SK-N-SH treated with all-trans-retinoic acid at 6 μM for 48 hours (cell line): ENCODE results near the gene CTDNEP1.

Experiments used
- ATAC-seq: fragments of 200-7000 bp; cut with Tn5 transposase; 3 replicates; pipeline ENCODE4 v1.9.1; 2020; ENCODE audit warnings: mild to moderate bottlenecking, moderate library complexity
- ARNTL ChIP-seq: fragments of 450-650 bp; formaldehyde crosslinking; IDR thresholded peaks from 2 replicates; pipeline ENCODE4 v1.5.0; 2020; ENCODE audit warnings: low read depth, mild to moderate bottlenecking, moderate library complexity, borderline replicate concordance
- BACH2 ChIP-seq: fragments of 250-450 bp; sonication (Bioruptor Pico); IDR thresholded peaks from 2 replicates; pipeline ENCODE4 v1.9.0; 2021; ENCODE audit warnings: mild to moderate bottlenecking, borderline replicate concordance
- CSDC2 ChIP-seq: fragments of 250-450 bp; sonication (Bioruptor Pico); IDR thresholded peaks from 2 replicates; pipeline ENCODE4 v1.5.0; 2020; ENCODE audit warnings: mild to moderate bottlenecking, moderate library complexity
- ESRRG ChIP-seq: fragments of 250-450 bp; sonication (Bioruptor Pico); IDR thresholded peaks from 2 replicates; pipeline ENCODE4 v1.6.1; 2021; ENCODE audit warnings: mild to moderate bottlenecking
- GLIS3 ChIP-seq: fragments of 250-450 bp; sonication (Bioruptor Pico); IDR thresholded peaks from 2 replicates; pipeline ENCODE4 v1.5.0; 2020; ENCODE audit warnings: mild to moderate bottlenecking, moderate library complexity
- ISL1 ChIP-seq: fragments of 250-450 bp; sonication (Bioruptor Pico); IDR thresholded peaks from 2 replicates; pipeline ENCODE4 v2.1.2; 2022; ENCODE audit warnings: mild to moderate bottlenecking, moderate library complexity
- OSR1 ChIP-seq: fragments of 250-450 bp; sonication (Bioruptor Pico); IDR thresholded peaks from 2 replicates; pipeline ENCODE4 v1.8.0; 2022; ENCODE audit warnings: moderate library complexity, mild to moderate bottlenecking, inconsistent platforms
- PPARA ChIP-seq: fragments of 250-450 bp; sonication (Bioruptor Pico); IDR thresholded peaks from 2 replicates; pipeline ENCODE4 v1.5.0; 2020; ENCODE audit warnings: mild to moderate bottlenecking, borderline replicate concordance
- RARB ChIP-seq: fragments of 250-450 bp; sonication (Bioruptor Pico); IDR thresholded peaks from 2 replicates; pipeline ENCODE4 v1.8.0; 2021; ENCODE audit warnings: mild to moderate bottlenecking, moderate library complexity
- SNAI2 ChIP-seq: fragments of 250-450 bp; sonication (Bioruptor Pico); IDR thresholded peaks from 2 replicates; pipeline ENCODE4 v1.5.0; 2020; ENCODE audit warnings: mild to moderate bottlenecking, moderate library complexity
- TCF4 ChIP-seq: fragments of 250-450 bp; sonication (Bioruptor Pico); IDR thresholded peaks from 2 replicates; pipeline ENCODE4 v1.8.0; 2021; ENCODE audit warnings: mild to moderate bottlenecking, moderate library complexity, borderline replicate concordance
- TOX ChIP-seq: fragments of 250-450 bp; sonication (Bioruptor Pico); IDR thresholded peaks from 2 replicates; pipeline ENCODE4 v1.8.0; 2021; ENCODE audit warnings: mild to moderate bottlenecking, moderate library complexity, borderline replicate concordance
- ZC3H10 ChIP-seq: fragments of 250-450 bp; sonication (Bioruptor Pico); IDR thresholded peaks from 2 replicates; pipeline ENCODE4 v1.5.1; 2021; ENCODE audit warnings: mild to moderate bottlenecking, moderate library complexity
- ZFP3 ChIP-seq: fragments of 250-450 bp; sonication (Bioruptor Pico); IDR thresholded peaks from 2 replicates; pipeline ENCODE4 v1.5.0; 2020; ENCODE audit warnings: mild to moderate bottlenecking, moderate library complexity
- ZFP30 ChIP-seq: fragments of 450-650 bp; formaldehyde crosslinking; IDR thresholded peaks from 2 replicates; pipeline ENCODE4 v1.5.0; 2022; ENCODE audit warnings: mild to moderate bottlenecking, moderate library complexity
- ZNF565 ChIP-seq: fragments of 450-650 bp; formaldehyde crosslinking; conservative IDR thresholded peaks from 2 replicates; pipeline ENCODE4 v1.5.0; 2020; ENCODE audit warnings: low read depth, mild to moderate bottlenecking, moderate library complexity
- ZNF70 ChIP-seq: fragments of 450-650 bp; formaldehyde crosslinking; IDR thresholded peaks from 2 replicates; pipeline ENCODE4 v1.5.0; 2020; ENCODE audit warnings: mild to moderate bottlenecking, moderate library complexity
- ZNF8 ChIP-seq: fragments of 450-650 bp; formaldehyde crosslinking; IDR thresholded peaks from 2 replicates; pipeline ENCODE4 v1.5.0; 2020; ENCODE audit warnings: mild to moderate bottlenecking, moderate library complexity
- TF ChIP-seq, protein P1 (sequence below): fragments of 250-450 bp; sonication (Bioruptor Pico); IDR thresholded peaks from 2 replicates; pipeline ENCODE4 v1.5.0; 2020; ENCODE audit warnings: mild to moderate bottlenecking, moderate library complexity
- TF ChIP-seq, protein P2 (sequence below): fragments of 250-450 bp; sonication (Bioruptor Pico); IDR thresholded peaks from 2 replicates; pipeline ENCODE4 v1.8.0; 2021; ENCODE audit warnings: low read depth, mild to moderate bottlenecking, moderate library complexity, borderline replicate concordance
- TF ChIP-seq, protein P3 (sequence below): fragments of 250-450 bp; sonication (Bioruptor Pico); IDR thresholded peaks from 2 replicates; pipeline ENCODE4 v1.5.1; 2020; ENCODE audit warnings: low read depth, mild to moderate bottlenecking, moderate library complexity
- TF ChIP-seq, protein P4 (sequence below): fragments of 250-450 bp; sonication (Bioruptor Pico); IDR thresholded peaks from 2 replicates; pipeline ENCODE4 v1.8.0; 2020; ENCODE audit warnings: mild to moderate bottlenecking, moderate library complexity, borderline replicate concordance
- TF ChIP-seq, protein P5 (sequence below): fragments of 250-450 bp; sonication (Bioruptor Pico); IDR thresholded peaks from 2 replicates; pipeline ENCODE4 v1.5.1; 2021; ENCODE audit warnings: mild to moderate bottlenecking, moderate library complexity

CTDNEP1 gene

DNA sequence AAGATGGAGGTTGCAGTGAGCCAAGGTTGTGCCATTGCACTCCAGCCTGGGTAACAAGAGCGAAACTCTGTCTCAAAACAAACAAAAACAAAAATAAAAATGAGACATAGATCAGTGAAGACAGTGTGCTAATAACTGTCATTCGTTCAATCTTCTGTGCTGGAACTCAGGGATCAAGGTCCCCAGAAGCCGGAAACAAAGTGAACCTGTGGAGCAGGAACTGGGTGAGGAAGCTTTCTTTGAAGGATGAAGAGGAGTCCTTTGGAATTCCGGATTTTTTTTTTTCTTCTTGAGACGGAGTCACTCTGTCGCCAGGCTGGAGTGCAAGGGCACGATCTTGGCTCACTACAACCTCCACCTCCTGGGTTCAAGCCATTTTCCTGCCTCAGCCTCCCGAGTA lies 27.9 kb upstream of the CTDNEP1 start:
- no peak for TF ChIP-seq ZNF70 (CRISPR knock-in tag)
- TF ChIP-seq, protein P1, sequence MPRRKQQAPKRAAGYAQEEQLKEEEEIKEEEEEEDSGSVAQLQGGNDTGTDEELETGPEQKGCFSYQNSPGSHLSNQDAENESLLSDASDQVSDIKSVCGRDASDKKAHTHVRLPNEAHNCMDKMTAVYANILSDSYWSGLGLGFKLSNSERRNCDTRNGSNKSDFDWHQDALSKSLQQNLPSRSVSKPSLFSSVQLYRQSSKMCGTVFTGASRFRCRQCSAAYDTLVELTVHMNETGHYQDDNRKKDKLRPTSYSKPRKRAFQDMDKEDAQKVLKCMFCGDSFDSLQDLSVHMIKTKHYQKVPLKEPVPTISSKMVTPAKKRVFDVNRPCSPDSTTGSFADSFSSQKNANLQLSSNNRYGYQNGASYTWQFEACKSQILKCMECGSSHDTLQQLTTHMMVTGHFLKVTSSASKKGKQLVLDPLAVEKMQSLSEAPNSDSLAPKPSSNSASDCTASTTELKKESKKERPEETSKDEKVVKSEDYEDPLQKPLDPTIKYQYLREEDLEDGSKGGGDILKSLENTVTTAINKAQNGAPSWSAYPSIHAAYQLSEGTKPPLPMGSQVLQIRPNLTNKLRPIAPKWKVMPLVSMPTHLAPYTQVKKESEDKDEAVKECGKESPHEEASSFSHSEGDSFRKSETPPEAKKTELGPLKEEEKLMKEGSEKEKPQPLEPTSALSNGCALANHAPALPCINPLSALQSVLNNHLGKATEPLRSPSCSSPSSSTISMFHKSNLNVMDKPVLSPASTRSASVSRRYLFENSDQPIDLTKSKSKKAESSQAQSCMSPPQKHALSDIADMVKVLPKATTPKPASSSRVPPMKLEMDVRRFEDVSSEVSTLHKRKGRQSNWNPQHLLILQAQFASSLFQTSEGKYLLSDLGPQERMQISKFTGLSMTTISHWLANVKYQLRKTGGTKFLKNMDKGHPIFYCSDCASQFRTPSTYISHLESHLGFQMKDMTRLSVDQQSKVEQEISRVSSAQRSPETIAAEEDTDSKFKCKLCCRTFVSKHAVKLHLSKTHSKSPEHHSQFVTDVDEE (CRISPR knock-in tag) = no peak
- no peak for TF ChIP-seq ARNTL (CRISPR knock-in tag)
- TF ChIP-seq RARB = no peak
- no peak for TF ChIP-seq PPARA (CRISPR knock-in tag)
- no peak for TF ChIP-seq ZC3H10 (CRISPR knock-in tag)
- no peak for TF ChIP-seq SNAI2 (CRISPR knock-in tag)
- ATAC-seq = no peak

DNA sequence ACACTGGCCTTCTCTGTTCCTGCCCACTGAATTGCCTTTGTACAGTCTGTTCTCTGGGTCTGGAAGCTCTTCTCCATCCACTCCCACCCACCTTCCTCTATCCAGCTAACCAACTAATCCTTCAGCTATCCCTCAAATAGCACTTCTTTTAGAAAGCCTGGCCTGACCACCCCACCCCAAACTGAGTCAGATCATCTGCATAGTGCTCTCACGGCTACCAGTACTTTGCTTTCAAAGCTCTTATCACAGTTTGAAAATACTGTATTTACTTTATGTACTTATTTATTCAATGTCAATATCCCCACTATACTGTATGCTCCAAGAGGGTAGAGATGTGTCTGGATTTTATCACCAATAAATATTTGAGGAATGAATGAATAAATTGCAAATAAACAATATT lies 15.2 kb upstream of the CTDNEP1 start:
- TF ChIP-seq ZNF70 (CRISPR knock-in tag) (no peak), SNAI2 (CRISPR knock-in tag) (no peak), OSR1 (CRISPR knock-in tag) (no peak), ZNF565 (CRISPR knock-in tag) (no peak), ZNF8 (CRISPR knock-in tag) (no peak), ESRRG (CRISPR knock-in tag) (no peak), RARB (no peak), ZC3H10 (CRISPR knock-in tag) (no peak), ARNTL (CRISPR knock-in tag) (no peak), TOX (CRISPR knock-in tag) (no peak), PPARA (CRISPR knock-in tag) (no peak)
- TF ChIP-seq, protein P1 (CRISPR knock-in tag) = no peak
- TF ChIP-seq, protein P2, sequence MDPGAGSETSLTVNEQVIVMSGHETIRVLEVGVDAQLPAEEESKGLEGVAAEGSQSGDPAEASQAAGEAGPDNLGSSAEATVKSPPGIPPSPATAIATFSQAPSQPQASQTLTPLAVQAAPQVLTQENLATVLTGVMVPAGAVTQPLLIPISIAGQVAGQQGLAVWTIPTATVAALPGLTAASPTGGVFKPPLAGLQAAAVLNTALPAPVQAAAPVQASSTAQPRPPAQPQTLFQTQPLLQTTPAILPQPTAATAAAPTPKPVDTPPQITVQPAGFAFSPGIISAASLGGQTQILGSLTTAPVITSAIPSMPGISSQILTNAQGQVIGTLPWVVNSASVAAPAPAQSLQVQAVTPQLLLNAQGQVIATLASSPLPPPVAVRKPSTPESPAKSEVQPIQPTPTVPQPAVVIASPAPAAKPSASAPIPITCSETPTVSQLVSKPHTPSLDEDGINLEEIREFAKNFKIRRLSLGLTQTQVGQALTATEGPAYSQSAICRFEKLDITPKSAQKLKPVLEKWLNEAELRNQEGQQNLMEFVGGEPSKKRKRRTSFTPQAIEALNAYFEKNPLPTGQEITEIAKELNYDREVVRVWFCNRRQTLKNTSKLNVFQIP = no peak
- no peak for ATAC-seq

DNA sequence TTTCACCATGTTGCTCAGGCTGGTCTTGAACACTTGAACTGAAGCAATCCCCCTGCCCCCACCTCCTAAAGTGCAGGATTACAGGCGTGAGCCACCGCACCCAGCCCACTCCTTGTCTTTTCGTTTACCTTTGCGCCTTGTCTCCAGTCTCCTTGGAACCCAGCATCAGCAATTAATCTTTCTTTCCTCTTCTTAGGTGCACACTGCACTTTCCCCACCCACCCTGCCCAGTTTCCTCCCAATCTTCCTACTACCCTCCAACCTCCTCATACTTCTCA lies 12.2 kb upstream of the CTDNEP1 start:
- no peak for ATAC-seq
- TF ChIP-seq BACH2 (CRISPR knock-in tag) (no peak), SNAI2 (CRISPR knock-in tag) (no peak), ESRRG (CRISPR knock-in tag) (no peak), GLIS3 (CRISPR knock-in tag) (no peak), PPARA (CRISPR knock-in tag) (no peak), TCF4 (no peak), ZFP3 (CRISPR knock-in tag) (no peak), TOX (CRISPR knock-in tag) (no peak), OSR1 (CRISPR knock-in tag) (no peak), ZC3H10 (CRISPR knock-in tag) (no peak), ARNTL (CRISPR knock-in tag) (no peak), ZFP30 (CRISPR knock-in tag) (no peak), ZNF70 (CRISPR knock-in tag) (no peak), ISL1 (CRISPR knock-in tag) (no peak), CSDC2 (CRISPR knock-in tag) (no peak), RARB (no peak)
- TF ChIP-seq, protein P3, sequence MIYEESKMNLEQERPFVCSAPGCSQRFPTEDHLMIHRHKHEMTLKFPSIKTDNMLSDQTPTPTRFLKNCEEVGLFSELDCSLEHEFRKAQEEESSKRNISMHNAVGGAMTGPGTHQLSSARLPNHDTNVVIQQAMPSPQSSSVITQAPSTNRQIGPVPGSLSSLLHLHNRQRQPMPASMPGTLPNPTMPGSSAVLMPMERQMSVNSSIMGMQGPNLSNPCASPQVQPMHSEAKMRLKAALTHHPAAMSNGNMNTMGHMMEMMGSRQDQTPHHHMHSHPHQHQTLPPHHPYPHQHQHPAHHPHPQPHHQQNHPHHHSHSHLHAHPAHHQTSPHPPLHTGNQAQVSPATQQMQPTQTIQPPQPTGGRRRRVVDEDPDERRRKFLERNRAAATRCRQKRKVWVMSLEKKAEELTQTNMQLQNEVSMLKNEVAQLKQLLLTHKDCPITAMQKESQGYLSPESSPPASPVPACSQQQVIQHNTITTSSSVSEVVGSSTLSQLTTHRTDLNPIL (CRISPR knock-in tag) = no peak
- TF ChIP-seq, protein P1 (CRISPR knock-in tag) = no peak
- TF ChIP-seq, protein P4, sequence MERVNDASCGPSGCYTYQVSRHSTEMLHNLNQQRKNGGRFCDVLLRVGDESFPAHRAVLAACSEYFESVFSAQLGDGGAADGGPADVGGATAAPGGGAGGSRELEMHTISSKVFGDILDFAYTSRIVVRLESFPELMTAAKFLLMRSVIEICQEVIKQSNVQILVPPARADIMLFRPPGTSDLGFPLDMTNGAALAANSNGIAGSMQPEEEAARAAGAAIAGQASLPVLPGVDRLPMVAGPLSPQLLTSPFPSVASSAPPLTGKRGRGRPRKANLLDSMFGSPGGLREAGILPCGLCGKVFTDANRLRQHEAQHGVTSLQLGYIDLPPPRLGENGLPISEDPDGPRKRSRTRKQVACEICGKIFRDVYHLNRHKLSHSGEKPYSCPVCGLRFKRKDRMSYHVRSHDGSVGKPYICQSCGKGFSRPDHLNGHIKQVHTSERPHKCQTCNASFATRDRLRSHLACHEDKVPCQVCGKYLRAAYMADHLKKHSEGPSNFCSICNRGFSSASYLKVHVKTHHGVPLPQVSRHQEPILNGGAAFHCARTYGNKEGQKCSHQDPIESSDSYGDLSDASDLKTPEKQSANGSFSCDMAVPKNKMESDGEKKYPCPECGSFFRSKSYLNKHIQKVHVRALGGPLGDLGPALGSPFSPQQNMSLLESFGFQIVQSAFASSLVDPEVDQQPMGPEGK (CRISPR knock-in tag) = no peak
- TF ChIP-seq, protein P5, sequence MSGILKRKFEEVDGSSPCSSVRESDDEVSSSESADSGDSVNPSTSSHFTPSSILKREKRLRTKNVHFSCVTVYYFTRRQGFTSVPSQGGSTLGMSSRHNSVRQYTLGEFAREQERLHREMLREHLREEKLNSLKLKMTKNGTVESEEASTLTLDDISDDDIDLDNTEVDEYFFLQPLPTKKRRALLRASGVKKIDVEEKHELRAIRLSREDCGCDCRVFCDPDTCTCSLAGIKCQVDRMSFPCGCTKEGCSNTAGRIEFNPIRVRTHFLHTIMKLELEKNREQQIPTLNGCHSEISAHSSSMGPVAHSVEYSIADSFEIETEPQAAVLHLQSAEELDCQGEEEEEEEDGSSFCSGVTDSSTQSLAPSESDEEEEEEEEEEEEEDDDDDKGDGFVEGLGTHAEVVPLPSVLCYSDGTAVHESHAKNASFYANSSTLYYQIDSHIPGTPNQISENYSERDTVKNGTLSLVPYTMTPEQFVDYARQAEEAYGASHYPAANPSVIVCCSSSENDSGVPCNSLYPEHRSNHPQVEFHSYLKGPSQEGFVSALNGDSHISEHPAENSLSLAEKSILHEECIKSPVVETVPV = no peak
